ENCODE measurements around the gene PIP5KL1. TPM values are rescaled to one million over a fixed set of nuclear protein-coding genes. Genes with fewer than 3 reads are reported as not detected.

PIP5KL1 gene, protein sequence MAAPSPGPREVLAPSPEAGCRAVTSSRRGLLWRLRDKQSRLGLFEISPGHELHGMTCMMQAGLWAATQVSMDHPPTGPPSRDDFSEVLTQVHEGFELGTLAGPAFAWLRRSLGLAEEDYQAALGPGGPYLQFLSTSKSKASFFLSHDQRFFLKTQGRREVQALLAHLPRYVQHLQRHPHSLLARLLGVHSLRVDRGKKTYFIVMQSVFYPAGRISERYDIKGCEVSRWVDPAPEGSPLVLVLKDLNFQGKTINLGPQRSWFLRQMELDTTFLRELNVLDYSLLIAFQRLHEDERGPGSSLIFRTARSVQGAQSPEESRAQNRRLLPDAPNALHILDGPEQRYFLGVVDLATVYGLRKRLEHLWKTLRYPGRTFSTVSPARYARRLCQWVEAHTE
- total RNA-seq, result 11.5 TPM
- long read RNA-seq, partial matches to known transcripts, result 2 of 9 reads
- long read RNA-seq, other reads (novel, unspliced or antisense), result 7 of 9 reads

DNA sequence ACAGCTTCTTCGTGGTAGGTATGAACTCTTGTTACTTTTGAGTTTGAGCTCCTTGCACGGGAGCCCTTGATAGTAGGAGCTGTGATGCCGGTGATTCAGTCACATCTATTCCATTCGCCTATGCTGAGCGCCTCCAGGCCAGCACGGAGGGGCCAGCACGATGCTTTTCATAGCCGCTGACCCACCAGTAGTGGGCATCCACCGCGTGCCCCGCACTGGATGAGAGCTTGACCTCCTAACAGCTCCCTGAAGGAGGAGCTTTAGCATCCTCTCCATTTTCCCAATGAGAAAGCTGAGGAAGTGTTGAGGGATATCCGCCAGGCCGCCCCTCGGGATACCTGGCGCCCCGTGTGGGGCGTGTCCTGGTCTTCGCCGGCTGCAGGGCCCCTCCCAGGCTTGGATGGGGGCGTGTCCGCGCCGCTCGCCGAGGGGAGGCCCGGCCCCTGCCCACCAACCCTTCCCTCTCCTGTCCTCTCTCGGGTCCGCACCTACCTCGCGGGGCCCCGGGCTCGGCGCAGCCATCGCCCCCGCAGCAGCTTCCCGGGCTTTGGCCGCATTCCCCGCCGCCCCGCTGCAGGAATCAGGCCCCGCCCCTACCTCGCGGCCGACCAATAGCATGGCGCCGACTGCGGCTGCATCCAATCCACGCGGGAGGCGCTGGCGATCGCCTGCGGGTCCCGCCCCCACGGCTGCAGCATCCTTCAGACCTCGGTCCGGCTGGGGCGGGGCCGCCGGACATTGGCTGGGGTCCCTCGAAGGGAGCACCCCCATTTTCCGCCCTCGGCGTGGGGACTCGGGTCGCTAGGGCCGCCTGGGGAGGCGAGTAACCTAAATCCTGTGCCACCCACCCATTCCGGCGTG, at the start of gene PIP5KL1:
Gene PIP5KL1 (minus strand): TSS at position 547 of the 861 bp plus-strand sequence. CDS start 25 bp downstream, at position 522.
- peak; percentile 84 to 87 for ATAC-seq
- Histone ChIP-seq H3K27me3 (ENCODE audit: low read depth) (peaks cover 15% of the 10 kb centered on the region), H3K4me1 (peaks cover 50% of the 10 kb centered on the region), H3K36me3 (no peaks in the 10 kb centered on the region), H3K27ac (peak within 1 kb of the TSS; percentile 76), H3K4me3 (peak within 1 kb of the TSS; percentile 69), H3K9me3 (no peaks in the 10 kb centered on the region)
- intact Hi-C loops (cut with DNase I), result no loop called here
- DNase-seq, result peak; percentile 90
- TF ChIP-seq, protein P1, sequence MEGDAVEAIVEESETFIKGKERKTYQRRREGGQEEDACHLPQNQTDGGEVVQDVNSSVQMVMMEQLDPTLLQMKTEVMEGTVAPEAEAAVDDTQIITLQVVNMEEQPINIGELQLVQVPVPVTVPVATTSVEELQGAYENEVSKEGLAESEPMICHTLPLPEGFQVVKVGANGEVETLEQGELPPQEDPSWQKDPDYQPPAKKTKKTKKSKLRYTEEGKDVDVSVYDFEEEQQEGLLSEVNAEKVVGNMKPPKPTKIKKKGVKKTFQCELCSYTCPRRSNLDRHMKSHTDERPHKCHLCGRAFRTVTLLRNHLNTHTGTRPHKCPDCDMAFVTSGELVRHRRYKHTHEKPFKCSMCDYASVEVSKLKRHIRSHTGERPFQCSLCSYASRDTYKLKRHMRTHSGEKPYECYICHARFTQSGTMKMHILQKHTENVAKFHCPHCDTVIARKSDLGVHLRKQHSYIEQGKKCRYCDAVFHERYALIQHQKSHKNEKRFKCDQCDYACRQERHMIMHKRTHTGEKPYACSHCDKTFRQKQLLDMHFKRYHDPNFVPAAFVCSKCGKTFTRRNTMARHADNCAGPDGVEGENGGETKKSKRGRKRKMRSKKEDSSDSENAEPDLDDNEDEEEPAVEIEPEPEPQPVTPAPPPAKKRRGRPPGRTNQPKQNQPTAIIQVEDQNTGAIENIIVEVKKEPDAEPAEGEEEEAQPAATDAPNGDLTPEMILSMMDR (IDR thresholded peaks at IDR 0.05), result no peak

DNA sequence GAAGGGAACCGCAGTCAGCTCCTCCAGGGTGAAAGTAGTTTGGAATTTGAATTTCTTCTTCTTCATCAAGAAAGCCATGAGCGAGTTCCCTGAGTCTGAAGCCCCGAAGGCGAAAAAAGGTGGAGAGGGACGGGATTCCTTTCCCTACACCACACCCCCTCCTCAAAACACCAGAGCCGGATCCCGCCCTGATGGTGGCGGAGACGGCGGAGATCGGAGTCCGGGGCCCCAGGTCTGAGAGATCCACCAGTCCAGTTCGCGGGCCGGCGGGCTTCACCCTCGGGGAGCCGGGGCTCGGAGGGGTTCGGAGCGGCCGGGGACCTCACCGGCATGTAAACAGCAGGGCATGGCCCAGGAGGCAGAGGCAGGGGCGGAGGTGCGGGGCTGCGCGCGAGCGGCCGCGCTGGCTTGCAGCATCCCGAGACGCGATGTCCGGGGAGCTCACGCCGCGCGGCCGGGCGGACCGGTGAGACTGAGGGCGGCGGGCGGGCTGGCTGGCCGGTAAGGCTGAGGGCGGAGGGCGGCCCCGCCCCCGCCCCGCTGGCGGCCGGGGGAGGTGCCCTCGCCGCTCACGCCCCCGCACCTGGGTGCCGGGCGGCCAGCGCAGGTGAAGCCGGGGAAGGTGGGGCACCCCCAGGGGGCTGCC, 49.6 kb upstream of the PIP5KL1 start:
- Histone ChIP-seq H3K4me1 (peaks cover 59% of the 10 kb centered on the region), H3K27me3 (ENCODE audit: low read depth) (no peaks in the 10 kb centered on the region), H3K4me3 (peak overlapping the region; percentile 79), H3K36me3 (no peaks in the 10 kb centered on the region), H3K27ac (peak overlapping the region; percentile 78), H3K9me3 (no peaks in the 10 kb centered on the region)
- TF ChIP-seq, protein P1 (IDR thresholded peaks at IDR 0.05), result no peak
- peak; percentile 67 for DNase-seq
- intact Hi-C loops (cut with DNase I), result no loop called here
- peak; percentile 53 to 61 for ATAC-seq

DNA sequence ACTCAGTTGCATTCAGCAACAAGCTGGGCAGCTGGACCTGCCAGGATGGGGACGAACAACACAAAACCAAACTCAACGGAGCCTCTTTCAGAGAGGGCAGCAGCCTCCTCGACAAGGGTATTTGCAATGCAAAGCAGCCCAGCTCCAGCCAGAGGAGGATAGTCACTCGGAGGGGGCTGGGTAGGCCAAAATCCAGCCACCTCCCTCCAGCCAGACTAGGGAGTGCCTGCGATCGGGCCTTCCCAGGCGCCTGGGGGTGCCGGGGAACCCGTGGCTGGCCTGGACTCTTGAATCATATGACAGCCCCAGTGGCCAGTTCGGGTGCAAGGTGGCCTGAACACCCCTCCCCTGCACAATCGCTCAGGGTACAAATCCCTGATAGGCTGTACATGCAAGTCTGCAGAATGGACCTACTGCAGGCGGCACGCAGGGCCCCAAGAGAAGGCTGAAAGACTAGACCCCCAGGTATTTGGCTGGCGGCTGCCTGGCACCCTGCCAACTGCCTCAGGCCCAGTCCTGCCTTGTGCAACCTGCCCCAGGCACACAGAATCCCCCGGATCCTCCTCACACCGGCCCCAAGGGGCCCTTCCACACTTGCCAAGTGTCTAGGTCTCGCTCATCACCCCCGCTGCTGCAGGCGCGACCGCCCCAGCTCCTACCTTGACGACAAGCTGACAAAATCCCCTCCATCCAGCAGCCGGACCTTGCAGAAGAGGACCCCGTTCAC, 48.9 kb upstream of the PIP5KL1 start:
- DNase-seq, result no peak
- H3K27ac ChIP-seq, result peak overlapping the region; percentile 78
- no peaks in the 10 kb centered on the region for H3K9me3 ChIP-seq
- H3K36me3 ChIP-seq, result no peaks in the 10 kb centered on the region
- no peaks in the 10 kb centered on the region for H3K27me3 ChIP-seq (ENCODE audit: low read depth)
- peak in 1 of 2 donors; percentile 3 for ATAC-seq
- peaks cover 66% of the 10 kb centered on the region for H3K4me1 ChIP-seq
- TF ChIP-seq, protein P1 (IDR thresholded peaks at IDR 0.05), result no peak
- intact Hi-C loops (cut with DNase I), result no loop called here
- peak overlapping the region; percentile 79 for H3K4me3 ChIP-seq

DNA sequence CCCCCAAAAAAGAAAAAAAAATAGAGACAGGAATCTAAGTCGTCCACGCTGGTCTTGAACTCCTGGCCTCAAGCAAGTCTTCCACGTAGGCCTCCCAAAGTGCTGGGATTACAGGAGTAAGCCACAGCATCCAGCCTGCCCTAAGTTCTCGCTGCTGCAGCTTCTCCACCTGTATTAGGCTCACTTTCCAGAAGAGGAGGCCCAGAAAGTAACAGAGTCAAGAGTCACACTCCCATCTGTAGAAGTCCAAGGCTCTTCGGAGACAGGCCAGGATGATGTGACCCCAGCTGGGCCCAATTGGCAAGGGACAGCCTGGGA, 48.4 kb upstream of the PIP5KL1 start:
- intact Hi-C loops (cut with DNase I), result no loop called here
- TF ChIP-seq, protein P1 (IDR thresholded peaks at IDR 0.05), result no peak
- ATAC-seq (no peak), DNase-seq (no peak)
- H3K27ac ChIP-seq, result peak overlapping the region; percentile 78
- H3K4me3 ChIP-seq, result peak overlapping the region; percentile 79
- no peaks in the 10 kb centered on the region for H3K27me3 ChIP-seq (ENCODE audit: low read depth)
- H3K36me3 ChIP-seq, result no peaks in the 10 kb centered on the region
- H3K4me1 ChIP-seq, result peaks cover 71% of the 10 kb centered on the region
- H3K9me3 ChIP-seq, result no peaks in the 10 kb centered on the region
